Stimulated activated CD4-positive, alpha-beta T cell treated with anti-CD3 and anti-CD28 coated beads, Interleukin-15, amount 100 ng/mL, for 1 hour (primary cell): ENCODE results near the gene TSGA10.

Experiments
- DNase-seq, 2 donors: peaks; one replicate each; pipeline ENCODE4 v3.0.0-alpha.2; 2020; ENCODE audit warnings: low read depth in 1 of 2, low spot score in 1 of 2

The TSGA10 gene

GRCh38 chr2:98947554-98947953, 207.2 kb downstream of the TSGA10 start:
- DNase-seq = no peak
